Stimulated activated CD8-positive, alpha-beta memory T cell treated with anti-CD3 and anti-CD28 coated beads, Interleukin-4, amount 100 ng/mL, for 1 hour (primary cell): ENCODE data around the gene FBL.
"Not testable (repeated sequence)": the region's sequence is repeated elsewhere in the genome, so short reads cannot be mapped to it uniquely, and the experiment has no call there.

Experiments used
- DNase-seq, 2 donors: peaks; one replicate each; pipeline ENCODE4 v3.0.0-alpha.2; 2020; ENCODE audit warnings: low read depth in 2 of 2, low spot score in 1 of 2

The FBL gene

DNA sequence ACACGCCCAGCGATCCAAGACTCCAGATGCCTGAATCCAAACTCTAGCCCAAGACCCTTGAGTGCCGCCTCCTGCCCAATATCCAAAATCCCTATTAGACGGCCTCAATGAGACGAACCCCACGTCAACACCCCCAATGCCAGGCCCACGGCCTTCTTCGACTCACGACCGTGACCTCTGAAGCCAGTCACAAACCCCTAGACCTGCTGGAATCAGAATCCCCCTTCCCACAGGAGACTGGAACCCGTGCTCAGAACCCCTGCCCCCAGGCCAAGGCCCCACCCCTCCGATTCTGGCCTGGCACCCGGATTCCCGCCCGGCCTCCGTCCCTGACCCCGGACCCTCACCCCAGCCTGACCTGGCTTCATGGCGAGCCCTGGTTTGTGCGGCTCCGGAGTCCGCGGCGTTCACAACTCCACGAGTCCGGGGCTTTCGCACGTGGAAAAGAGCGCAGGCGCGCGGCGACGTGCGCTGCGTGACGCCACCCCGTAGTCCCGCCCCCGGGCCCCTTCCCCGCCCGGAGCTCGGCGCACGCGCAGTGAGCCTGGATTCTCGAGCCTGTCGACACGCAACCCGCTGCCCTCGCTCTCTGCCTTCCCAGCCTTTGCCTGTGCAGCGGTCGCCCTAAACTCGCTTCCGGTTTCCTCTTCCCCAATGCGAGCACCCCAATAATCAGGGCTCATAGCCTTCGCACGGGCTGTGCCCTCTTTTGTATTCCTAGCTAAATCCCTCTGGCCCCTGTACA lies at the start of gene FBL:
Gene FBL (minus strand): TSS at position 447 of the 745 bp plus-strand sequence. CDS start 79 bp downstream, at position 368.
- peak; percentile 94 to 98 for DNase-seq

DNA sequence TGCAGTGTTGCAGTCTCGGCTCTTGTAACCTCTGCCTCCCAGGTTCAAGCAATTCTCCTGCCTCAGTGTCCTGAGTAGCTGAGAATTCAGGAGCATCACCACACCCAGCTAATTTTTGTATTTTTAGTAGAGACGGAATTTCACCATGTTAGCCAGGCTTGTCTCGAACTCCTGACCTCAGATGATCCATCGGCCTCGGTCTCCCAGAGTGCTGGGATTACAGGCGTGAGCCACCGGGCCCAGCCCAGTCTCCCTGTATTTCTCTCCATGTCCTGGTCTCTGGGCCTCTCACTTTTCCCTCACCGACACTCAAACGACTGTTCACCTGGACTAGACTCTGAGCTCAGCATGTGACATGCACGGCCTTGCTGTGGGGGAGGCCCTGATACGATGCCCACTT lies 48.9 kb upstream of the FBL start:
- DNase-seq, result not testable (repeated sequence)

DNA sequence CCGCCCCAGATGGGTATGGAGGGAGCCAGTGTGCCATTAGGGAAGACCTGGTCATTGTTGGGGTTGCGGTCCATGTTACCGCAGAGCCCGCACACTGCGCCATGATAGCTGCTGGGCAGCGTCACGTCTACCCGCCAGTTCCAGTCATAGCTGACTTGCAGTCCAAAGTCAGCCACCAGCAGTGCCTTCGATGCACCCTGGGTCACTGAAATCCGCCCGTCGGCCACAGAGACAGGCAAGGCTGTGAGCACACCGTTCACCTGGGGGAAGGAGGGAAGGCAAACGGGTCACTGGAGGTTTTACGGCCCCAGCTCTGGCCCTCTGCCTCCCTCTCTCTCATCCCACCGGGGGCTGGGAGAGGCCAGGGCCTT lies 48.0 kb upstream of the FBL start:
- DNase-seq, result not testable (repeated sequence)

DNA sequence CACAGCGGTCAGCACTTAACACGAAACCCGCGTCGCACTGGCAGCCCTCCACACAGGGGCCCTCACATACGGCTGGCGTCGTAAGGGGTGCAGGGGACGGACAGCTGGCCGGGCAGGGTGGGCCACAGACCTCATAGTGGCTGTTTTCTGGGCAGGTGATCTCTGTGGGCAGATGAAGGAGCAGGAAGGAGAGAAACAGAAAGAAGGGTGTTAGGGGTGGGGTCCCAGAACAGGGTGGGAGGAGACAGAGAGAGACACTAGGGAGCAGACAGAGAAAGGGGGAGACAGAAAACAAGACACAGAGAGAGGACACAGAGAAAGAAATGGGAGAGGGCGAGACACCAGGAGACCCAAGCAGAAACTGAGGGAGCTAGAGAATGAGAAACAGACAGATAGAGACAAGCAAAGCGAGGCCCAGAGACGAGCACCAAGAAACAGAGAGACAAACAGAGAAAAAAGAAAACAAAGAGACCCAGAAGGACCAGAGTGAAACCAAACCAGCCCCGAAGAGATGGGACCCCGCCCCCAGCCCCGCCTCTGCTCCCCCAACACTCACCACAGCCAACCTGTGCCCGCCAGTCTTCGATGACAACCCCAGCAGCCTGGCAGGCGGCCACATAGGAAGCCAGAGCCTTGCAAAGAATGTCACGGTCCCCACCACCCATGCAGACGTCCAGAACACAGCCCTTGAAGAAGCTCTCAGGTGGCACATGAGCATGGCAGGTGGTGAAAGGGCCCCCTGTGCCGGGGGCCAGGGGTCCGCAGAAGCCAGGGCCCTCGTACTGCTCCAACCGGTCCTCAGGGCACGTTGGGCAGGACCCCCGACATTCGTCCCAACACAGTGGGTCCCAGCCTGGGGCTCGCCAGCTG lies 47.4 kb upstream of the FBL start:
- peak in 1 of 2 donors; percentile 54 for DNase-seq

DNA sequence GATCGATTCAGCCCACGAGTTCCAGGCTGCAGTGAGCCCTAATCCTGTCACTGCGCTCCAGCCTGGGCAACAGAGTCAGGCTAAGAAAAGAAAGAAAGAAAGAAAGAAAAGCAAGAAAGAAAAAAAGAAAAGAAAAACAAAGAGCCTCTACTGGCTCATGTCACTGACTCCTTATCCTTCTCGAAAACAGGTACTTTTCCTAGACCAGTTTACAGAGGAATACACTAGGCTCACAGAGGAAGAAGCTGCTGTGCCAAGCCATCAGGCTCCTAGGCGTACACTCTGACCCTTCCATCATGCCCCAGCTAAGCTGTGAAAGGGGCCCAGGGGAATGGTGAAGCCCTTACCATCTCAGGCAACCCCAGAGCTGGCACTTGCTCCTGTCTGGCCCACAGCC lies 46.3 kb upstream of the FBL start:
- DNase-seq, result not testable (repeated sequence)

DNA sequence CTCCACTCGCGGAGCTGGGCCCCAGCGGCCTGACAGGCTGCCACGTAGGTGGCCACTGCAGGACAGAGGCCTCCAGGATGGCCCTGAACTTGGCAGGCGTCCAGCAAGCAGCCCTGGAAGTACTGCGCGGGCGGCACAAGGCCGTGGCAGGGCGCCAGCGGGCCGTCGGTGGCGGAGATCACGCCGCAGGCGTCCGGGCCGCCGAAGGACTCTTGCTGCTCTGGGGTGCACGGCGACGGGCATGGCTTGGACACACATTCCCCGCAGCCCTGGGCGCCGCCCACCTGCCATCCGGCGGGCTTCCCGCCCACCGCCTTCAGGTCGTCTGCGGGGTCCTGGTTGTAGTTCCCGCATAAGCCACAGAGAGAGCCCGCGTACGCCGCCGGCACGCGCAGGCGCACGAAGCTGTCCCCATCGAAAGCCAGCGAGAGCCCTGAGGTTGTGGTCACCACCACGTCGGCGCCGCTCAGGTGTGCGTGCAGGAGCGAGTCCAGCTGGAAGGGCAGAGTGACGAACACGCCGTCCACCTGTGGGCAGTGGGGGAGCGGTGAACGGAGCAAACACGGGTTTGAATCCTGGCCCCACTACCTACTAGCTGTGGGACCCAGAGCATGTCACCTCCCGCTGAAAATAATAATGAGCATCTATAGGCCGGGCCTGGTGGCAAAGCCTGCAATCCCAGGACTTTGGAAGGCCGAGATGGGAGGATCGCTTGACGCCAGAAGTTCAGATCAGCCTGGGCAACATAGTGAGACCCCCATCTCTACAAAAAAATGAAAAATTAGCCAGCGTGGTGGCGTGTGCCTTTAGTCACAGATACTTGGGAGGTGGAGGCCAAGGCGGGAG lies 45.7 kb upstream of the FBL start:
- not testable (repeated sequence) for DNase-seq

DNA sequence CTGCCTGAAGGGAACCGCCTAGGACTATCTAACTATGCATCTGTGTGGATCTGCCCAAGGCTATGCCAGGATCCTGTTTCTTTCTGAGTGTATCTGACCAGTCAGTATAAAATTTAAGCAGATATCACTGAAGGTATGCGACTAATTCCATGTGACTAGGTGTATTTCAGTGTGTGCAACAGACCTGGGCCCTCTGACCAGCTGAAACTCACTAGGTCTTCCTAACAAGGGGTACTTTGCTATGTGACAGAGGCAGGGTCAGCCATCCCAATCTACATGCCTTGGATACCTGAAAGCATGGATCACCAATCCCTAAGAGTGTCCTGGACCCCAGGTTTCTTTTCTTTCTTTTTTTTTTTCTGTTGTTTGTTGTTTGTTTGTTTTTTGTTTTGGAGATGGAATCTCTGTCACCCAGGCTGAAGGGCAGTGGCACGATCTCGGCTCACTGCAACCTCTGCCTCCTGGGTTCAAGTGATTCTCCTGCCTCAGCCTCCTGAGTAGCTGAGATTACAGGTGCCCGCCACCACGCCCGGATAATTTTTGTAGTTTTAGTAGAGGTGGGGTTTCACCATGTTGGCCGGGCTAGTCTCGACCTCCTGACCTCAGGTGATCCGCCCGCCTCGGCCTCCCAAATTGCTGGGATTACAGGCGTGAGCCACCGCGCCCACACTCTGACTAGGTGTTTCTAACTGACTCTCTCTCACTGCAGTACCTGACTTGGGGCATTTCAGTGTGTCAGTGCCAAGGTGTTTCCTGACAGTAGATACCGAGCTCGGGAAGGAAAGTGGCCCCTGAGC lies 44.8 kb upstream of the FBL start:
- no peak for DNase-seq

DNA sequence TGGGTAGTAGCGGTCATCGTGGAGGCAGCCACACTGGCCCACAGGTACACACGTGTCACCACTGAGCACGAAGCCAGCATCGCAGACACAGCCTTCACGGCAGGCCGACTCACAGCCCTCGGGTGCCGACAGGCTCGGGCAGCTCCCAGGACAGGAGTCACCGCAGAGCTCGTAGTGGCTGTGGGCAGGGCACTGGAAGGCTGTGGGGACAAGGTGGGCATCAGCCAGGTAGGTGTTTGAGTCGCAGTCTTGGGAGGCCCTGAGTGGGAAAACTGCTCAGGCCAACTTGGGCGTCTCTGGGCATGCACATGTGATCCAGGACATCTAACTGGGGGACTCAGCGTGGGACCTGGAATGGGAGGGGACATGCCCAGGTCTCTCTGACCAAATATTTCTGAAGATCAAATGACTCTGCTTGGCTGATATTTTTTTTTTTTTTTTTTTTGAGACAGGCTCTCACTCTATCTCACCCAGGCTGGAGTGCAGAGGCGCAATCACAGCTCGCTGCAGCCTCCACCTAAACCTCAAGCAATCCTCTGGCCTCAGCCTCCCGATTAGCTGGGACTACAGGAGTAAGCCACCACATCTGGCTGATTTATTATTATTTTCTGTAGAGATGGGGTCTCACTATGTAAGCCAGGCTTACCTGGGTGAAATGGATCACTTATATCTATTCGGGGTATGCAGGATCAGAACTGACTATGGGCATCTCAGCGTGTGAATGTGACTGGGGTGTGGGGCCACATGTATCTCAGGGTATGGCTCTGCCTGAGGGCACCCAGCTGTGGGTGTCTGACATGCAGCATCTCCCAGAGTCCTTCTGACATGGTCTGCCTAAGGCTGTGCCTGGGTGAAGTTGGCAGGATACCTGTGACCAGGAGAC lies 43.9 kb upstream of the FBL start:
- DNase-seq, result not testable (repeated sequence)

DNA sequence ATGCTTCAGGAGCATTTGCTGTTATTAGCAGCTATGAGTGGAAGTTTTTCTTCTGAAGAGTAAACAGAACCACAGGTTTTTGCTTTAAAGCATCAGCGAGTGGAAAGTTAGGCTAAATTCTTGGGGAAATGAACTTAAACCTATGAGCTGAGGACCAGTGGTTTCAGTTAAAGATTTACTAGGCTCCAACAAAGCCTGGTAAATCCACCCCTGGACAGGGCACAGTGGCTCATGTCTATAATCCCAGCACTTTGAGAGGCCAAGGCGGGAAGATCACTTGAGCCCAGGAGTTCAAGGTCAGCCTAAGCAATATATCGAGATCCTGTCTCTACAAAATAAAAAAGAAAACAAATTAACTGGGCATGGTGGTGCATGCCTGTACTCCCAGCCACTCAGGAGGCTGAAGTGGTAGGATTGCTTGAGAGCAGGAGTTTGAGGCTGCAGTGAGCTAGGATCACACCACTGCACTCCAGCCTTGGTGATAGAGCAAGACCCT lies 41.3 kb upstream of the FBL start:
- DNase-seq, result not testable (repeated sequence)

DNA sequence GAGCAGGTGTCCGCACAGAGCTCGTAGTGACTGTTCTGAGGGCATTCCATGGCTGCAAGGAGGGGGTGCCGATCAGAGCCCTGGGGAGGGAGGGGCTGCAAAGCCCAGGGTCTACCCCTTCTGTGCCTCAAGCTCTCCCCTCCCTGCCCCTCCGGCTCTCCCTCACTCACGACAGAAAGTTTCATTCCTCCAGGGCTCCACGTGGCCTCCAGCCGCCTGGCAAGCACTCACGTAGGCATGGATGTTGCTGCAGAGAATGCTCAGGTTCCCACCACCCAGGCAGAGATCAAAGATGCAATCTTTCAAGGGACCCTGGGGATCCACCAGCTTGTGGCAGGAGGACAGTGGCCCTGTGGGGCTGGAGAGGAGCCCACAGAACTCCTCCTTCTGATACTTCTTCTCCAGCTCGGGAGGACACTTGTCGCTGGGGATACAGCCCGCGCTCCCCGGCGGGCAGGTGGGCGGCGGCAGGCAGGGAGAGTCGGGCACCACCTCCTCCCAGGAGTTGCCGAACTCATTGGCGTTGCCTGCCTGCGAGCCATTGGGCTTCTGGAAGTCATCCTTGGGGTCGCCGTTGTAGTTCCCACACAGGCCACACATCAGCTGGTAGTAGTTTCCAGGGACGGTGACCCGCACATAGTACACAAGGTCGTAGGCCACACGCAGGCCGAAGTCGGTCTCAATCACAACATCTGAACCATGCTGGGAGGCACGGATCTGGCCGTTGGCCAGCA lies 39.8 kb upstream of the FBL start:
- DNase-seq, result not testable (repeated sequence)

DNA sequence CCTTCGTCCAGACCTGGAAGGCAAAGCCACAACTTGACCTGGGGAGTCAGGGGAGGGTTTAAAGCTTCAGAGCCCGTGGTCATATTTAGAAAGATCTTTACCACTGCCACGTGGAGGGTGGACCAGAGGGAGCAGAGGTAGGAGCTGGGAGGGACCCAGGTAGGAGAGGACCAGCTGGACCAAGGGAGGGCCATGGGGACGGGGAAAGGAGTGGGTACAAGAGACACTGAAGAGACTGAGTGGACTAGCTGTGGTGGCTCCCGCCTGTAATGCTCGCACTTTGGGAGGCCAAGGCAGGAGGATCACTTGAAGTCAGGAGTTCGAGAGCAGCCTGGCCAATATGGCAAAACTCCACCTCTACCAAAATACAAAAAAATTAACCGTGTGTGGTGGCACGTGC lies 38.5 kb upstream of the FBL start:
- DNase-seq, result not testable (repeated sequence)

DNA sequence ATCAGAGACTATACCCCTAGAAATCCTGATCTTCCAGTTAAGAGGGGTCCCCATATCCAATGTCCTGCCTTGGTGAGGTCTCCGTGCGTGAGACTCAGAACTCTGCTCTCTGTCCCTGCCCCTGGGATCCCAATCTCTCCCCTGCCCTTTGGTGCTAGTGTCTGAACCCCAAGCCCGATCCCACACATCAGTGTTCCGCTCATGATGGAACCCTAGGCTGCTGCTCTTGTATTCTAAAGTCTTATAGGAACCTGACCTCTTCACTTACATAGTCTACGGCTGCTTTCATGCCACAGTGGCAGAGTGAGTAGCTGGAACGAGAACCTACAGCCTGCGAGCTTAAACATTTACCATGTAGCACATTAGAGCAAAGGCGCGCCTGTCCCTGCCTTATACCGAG lies 36.5 kb upstream of the FBL start:
- not testable (repeated sequence) for DNase-seq

DNA sequence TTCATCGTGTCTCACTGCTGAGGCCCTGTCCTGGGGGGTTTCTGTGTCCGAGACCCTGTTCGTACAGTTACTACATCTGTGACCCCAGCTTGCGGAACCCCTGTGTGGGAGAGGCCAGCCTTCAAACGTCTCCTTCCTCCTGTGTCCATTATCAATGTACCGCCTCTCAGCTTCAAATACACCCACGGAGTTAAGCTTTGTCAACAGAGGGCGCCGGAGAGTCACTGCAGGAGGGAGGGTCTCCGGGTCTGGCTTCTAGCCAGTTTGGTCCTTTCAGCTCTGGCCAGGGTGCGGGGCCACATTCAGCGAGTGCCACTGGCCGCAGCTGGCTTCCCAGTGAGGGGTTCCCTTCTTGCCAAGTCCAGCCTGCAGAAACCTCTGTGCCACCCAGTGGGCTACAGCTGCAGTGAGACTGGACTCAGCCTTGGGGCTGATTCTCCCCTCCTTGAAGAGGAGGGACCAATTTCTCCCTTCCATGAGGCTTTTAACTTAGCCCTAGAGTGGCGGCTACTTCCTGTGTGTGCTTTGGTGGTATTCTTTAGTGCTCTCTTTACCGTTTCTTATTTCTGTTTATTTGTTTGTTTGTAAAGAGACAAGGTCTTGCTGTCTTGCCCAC lies 35.4 kb upstream of the FBL start:
- not testable (repeated sequence) for DNase-seq

DNA sequence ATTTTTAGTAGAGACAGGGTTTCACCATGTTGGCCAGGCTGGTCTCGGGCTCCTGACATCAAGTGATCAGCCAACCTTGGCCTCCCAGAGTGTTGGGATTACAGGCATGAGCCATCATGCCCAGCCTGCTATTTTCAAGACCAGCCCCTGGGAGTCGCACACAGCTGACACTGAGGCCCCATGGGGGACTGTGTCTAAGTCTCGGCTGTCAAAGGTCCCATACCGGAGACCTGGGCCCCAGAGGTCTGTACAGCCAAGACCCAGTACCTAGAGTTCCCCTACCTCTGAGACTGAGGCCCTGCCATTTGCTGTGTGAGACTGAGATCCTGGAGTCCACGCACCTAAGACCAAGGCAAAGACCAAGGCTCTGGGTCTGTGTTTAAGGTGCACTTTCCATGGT lies 34.1 kb upstream of the FBL start:
- DNase-seq, result not testable (repeated sequence)

DNA sequence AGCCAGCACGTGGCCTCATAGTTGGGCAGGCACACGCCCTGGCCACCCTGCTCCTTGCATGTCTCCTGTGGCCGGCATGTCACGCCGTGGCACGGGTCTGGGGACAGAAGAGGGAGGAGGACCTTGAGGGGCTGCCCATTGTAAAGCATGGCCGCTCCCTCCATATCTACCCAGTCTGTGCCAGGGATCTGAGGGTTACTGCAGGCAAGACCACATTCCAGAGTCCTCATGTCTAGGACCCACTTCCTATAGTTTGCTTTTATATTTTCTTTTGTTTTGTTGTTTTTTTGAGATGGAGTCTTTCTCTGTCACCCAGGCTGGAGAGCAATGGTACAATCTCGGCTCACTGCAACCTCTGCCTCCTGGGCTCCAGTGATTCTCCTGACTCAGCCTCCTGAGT lies 33.6 kb upstream of the FBL start:
- DNase-seq, result not testable (repeated sequence)

DNA sequence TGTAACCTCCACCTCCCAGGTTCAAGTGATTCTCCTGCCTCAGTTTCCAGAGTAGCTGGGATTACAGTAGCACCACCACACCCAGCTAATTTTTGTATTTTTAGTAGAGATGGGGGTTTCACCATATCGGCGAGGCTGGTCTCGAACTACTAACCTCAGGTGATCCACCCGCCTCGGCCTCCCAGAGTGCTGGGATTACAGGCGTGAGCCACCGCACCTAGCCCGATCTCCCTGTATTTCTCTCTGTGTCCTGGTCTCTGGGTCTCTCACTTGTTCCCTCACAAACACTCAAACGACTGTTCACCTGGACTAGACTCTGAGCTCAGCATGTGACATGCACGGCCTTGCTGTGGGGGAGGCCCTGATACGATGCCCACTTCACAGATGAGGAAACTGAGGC lies 32.7 kb upstream of the FBL start:
- not testable (repeated sequence) for DNase-seq

DNA sequence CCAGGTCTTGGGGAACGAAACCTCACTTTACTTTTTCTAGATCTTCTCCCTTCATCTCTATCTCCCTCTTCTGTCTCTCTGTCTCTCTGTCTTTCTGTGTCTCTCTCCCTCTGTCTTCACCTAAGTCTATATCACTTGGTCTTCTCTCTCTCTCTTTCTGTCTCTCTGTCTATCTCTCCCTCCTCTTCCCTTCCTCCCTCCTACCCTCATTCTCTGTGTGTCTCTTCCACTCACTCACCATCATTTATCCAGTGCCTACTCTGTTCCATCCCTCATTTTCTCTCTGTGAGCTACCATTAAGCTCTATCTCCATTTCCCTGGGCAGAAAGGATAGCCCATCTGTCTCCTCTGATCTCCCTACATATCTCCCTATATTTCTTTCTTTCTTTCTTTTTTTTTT lies 32.2 kb upstream of the FBL start:
- no peak for DNase-seq

DNA sequence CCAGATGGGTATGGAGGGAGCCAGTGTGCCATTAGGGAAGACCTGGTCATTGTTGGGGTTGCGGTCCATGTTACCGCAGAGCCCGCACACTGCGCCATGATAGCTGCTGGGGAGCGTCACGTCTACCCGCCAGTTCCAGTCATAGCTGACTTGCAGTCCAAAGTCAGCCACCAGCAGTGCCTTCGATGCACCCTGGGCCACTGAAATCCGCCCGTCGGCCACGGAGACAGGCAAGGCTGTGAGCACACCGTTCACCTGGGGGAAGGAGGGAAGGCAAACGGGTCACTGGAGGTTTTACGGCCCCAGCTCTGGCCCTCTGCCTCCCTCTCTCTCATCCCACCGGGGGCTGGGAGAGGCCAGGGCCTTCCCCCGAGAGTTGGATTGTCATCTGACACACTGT lies 31.8 kb upstream of the FBL start:
- DNase-seq, result not testable (repeated sequence)
